Effector memory CD4-positive, alpha-beta T cell (primary cell): ENCODE data around the gene LYST.

ENCODE experiments used
- DNase-seq, 3 donors: peaks; one replicate each; pipeline ENCODE4 v3.0.0-alpha.2; 2020
- H3K27ac ChIP-seq: 2 replicates; pipeline ENCODE4 v1.7.0; 2013; ENCODE audit warnings: mild to moderate bottlenecking, low read length, moderate library complexity; ENCODE audit not compliant: insufficient read depth, poor library complexity, severe bottlenecking
- H3K27me3 ChIP-seq: replicated peaks from 2 replicates; pipeline ENCODE4 v1.7.0; 2013; ENCODE audit warnings: mild to moderate bottlenecking, low read length; ENCODE audit not compliant: insufficient read depth, control insufficient read depth, poor library complexity, severe bottlenecking
- H3K36me3 ChIP-seq: 2 replicates; pipeline ENCODE4 v1.7.0; 2013; ENCODE audit warnings: mild to moderate bottlenecking, low read length, moderate library complexity; ENCODE audit not compliant: control insufficient read depth, insufficient read depth
- H3K4me1 ChIP-seq: 2 replicates; pipeline ENCODE4 v1.7.0; 2013; ENCODE audit warnings: low read length, mild to moderate bottlenecking; ENCODE audit not compliant: control insufficient read depth, insufficient read depth, poor library complexity, severe bottlenecking
- H3K4me3 ChIP-seq: 2 replicates; pipeline ENCODE4 v1.7.0; 2013; ENCODE audit warnings: low read length, low read depth, mild to moderate bottlenecking; ENCODE audit not compliant: insufficient read depth, poor library complexity, severe bottlenecking
- H3K9me3 ChIP-seq: 2 replicates; pipeline ENCODE4 v1.7.0; 2013; ENCODE audit warnings: mild to moderate bottlenecking, low read length, moderate library complexity; ENCODE audit not compliant: control insufficient read depth

The LYST gene

GRCh38 chr1:235688096-235688495 is 178.6 kb downstream of the LYST start:
- no peak for DNase-seq
- no peaks in the 10 kb centered on the region for H3K27me3 ChIP-seq
- H3K4me3 ChIP-seq, result no peak overlapping the region
- H3K9me3 ChIP-seq, result no peaks in the 10 kb centered on the region
- H3K36me3 ChIP-seq, result peaks cover 6% of the 10 kb centered on the region
- H3K4me1 ChIP-seq, result no peaks in the 10 kb centered on the region
- no peak overlapping the region for H3K27ac ChIP-seq

- H3K27ac ChIP-seq, result no peak overlapping the region
- no peak overlapping the region for H3K4me3 ChIP-seq
- no peak for DNase-seq
- H3K36me3 ChIP-seq, result peaks cover 6% of the 10 kb centered on the region
- H3K4me1 ChIP-seq, result no peaks in the 10 kb centered on the region
- H3K9me3 ChIP-seq, result no peaks in the 10 kb centered on the region
- H3K27me3 ChIP-seq, result no peaks in the 10 kb centered on the region
Observed at GRCh38 chr1:235683653-235684052, 183.1 kb downstream of the LYST start.

GRCh38 chr1:235682216-235682615 is 184.5 kb downstream of the LYST start:
- no peaks in the 10 kb centered on the region for H3K4me1 ChIP-seq
- no peak overlapping the region for H3K4me3 ChIP-seq
- H3K36me3 ChIP-seq, result peaks cover 11% of the 10 kb centered on the region
- H3K27ac ChIP-seq, result no peak overlapping the region
- H3K9me3 ChIP-seq, result no peaks in the 10 kb centered on the region
- DNase-seq, result no peak
- H3K27me3 ChIP-seq, result no peaks in the 10 kb centered on the region

- Histone ChIP-seq H3K27me3 (no peaks in the 10 kb centered on the region), H3K4me1 (no peaks in the 10 kb centered on the region), H3K9me3 (peaks cover 9% of the 10 kb centered on the region), H3K27ac (no peak overlapping the region), H3K36me3 (peaks cover 26% of the 10 kb centered on the region), H3K4me3 (no peak overlapping the region)
- DNase-seq, result no peak
Observed at GRCh38 chr1:235679644-235680043, 187.1 kb downstream of the LYST start.

- no peak overlapping the region for H3K4me3 ChIP-seq
- no peaks in the 10 kb centered on the region for H3K4me1 ChIP-seq
- H3K9me3 ChIP-seq, result peaks cover 9% of the 10 kb centered on the region
- no peaks in the 10 kb centered on the region for H3K27me3 ChIP-seq
- no peak overlapping the region for H3K27ac ChIP-seq
- no peak for DNase-seq
- H3K36me3 ChIP-seq, result peaks cover 26% of the 10 kb centered on the region
Observed at GRCh38 chr1:235679005-235679404, 187.7 kb downstream of the LYST start.

- Histone ChIP-seq H3K4me1 (no peaks in the 10 kb centered on the region), H3K27ac (no peak overlapping the region), H3K36me3 (peaks cover 30% of the 10 kb centered on the region), H3K4me3 (no peak overlapping the region), H3K9me3 (peaks cover 21% of the 10 kb centered on the region), H3K27me3 (no peaks in the 10 kb centered on the region)
- no peak for DNase-seq
Observed at GRCh38 chr1:235675152-235675890, 191.4 kb downstream of the LYST start.

- H3K27me3 ChIP-seq, result no peaks in the 10 kb centered on the region
- no peak overlapping the region for H3K4me3 ChIP-seq
- H3K36me3 ChIP-seq, result peaks cover 36% of the 10 kb centered on the region
- no peaks in the 10 kb centered on the region for H3K4me1 ChIP-seq
- H3K27ac ChIP-seq, result no peak overlapping the region
- peaks cover 27% of the 10 kb centered on the region for H3K9me3 ChIP-seq
- no peak for DNase-seq
Observed at GRCh38 chr1:235673981-235674380, 192.7 kb downstream of the LYST start.

GRCh38 chr1:235671992-235672391 is 194.7 kb downstream of the LYST start:
- Histone ChIP-seq H3K27me3 (no peaks in the 10 kb centered on the region), H3K4me3 (no peak overlapping the region), H3K36me3 (peaks cover 29% of the 10 kb centered on the region), H3K27ac (no peak overlapping the region), H3K9me3 (peaks cover 27% of the 10 kb centered on the region), H3K4me1 (no peaks in the 10 kb centered on the region)
- no peak for DNase-seq

GRCh38 chr1:235670157-235670776 is 196.4 kb downstream of the LYST start:
- no peak overlapping the region for H3K4me3 ChIP-seq
- peaks cover 23% of the 10 kb centered on the region for H3K9me3 ChIP-seq
- peaks cover 12% of the 10 kb centered on the region for H3K36me3 ChIP-seq
- H3K27me3 ChIP-seq, result no peaks in the 10 kb centered on the region
- DNase-seq, result no peak
- no peaks in the 10 kb centered on the region for H3K4me1 ChIP-seq
- no peak overlapping the region for H3K27ac ChIP-seq

GRCh38 chr1:235669277-235669676 is 197.4 kb downstream of the LYST start:
- peaks cover 12% of the 10 kb centered on the region for H3K36me3 ChIP-seq
- no peak overlapping the region for H3K4me3 ChIP-seq
- H3K27me3 ChIP-seq, result no peaks in the 10 kb centered on the region
- no peak for DNase-seq
- peaks cover 18% of the 10 kb centered on the region for H3K9me3 ChIP-seq
- H3K27ac ChIP-seq, result no peak overlapping the region
- H3K4me1 ChIP-seq, result no peaks in the 10 kb centered on the region
